GM12878 (cell line): ENCODE results near the gene BBS9. TPM values are rescaled to one million over a fixed set of nuclear protein-coding genes. Genes with fewer than 3 reads are reported as not detected.

Experiments used
- ATAC-seq: fragments of 200-7000 bp; cut with Tn5 transposase; 3 replicates; pipeline ENCODE4 v1.9.1; 2020; ENCODE audit warnings: mild to moderate bottlenecking, moderate library complexity
- BruUV-seq: library from RNA; stranded (reverse); fragments of 400-500 nt; replicated peaks from 2 replicates; lab custom pipeline; 2021; lab: Mats Ljungman, UMichigan
- CTCF ChIA-PET: fragments of 300-600 bp; sonication (Branson Sonifier 250); formaldehyde crosslinking; extraction: SDS; loops from one replicate; lab custom pipeline; 2021; ENCODE audit warnings: inconsistent platforms; lab: Yijun Ruan, JAX
- POLR2A ChIA-PET: fragments of 350-600 bp; formaldehyde crosslinking; extraction: SDS; loops from one replicate; lab custom pipeline; 2021; ENCODE audit warnings: inconsistent platforms; lab: Charles Lee
- RAD21 ChIA-PET: fragments of 300-600 bp; sonication (Branson Sonifier 250); formaldehyde crosslinking; loops from one replicate; lab custom pipeline; 2023; ENCODE audit warnings: antibody characterized with exemption; ENCODE audit not compliant: unreplicated experiment; lab: Charles Lee
- SMC1A ChIA-PET: fragments of 300-600 bp; sonication (Branson Sonifier 250); formaldehyde crosslinking; loops from one replicate; lab custom pipeline; 2023; ENCODE audit not compliant: unreplicated experiment, uncharacterized antibody; lab: Charles Lee
- DNase-seq: peaks from one replicate; pipeline ENCODE4 v3.0.0-alpha.2; 2011; ENCODE audit warnings: low read depth, low spot score
- FAIRE-seq: peaks from 3 replicates; lab custom pipeline; 2011; peaks lifted over from hg19 to GRCh38; lab: Jason Lieb, UNC
- H2AFZ ChIP-seq: 2 replicates; pipeline ENCODE4 v1.6.0; 2011; ENCODE audit warnings: low read depth, low read length, control low read depth; ENCODE audit not compliant: control insufficient read depth
- H3K27ac ChIP-seq: 2 replicates; pipeline ENCODE4 v1.5.1; 2011; ENCODE audit warnings: control low read depth; ENCODE audit not compliant: control insufficient read depth, insufficient read depth
- H3K27me3 ChIP-seq, 2 experiments: replicated peaks in 1 of 2; 2 replicates each; pipeline versions ENCODE4 v1.6.0 to v1.6.1; 2011; ENCODE audit warnings: low read length in 1 of 2; ENCODE audit not compliant: control insufficient read depth in 2 of 2, insufficient read depth in 2 of 2
- H3K36me3 ChIP-seq, 2 experiments: 2 replicates each; pipeline ENCODE4 v1.5.1; 2011; ENCODE audit warnings: low read length in 1 of 2; ENCODE audit not compliant: control insufficient read depth in 2 of 2, insufficient read depth in 2 of 2
- H3K4me1 ChIP-seq: 2 replicates; pipeline ENCODE4 v1.6.1; 2011; ENCODE audit warnings: mild to moderate bottlenecking, low read length, moderate library complexity, mixed read lengths; ENCODE audit not compliant: control insufficient read depth, insufficient read depth
- H3K4me2 ChIP-seq: 2 replicates; pipeline ENCODE4 v1.6.0; 2011; ENCODE audit warnings: control low read depth; ENCODE audit not compliant: control insufficient read depth, insufficient read depth
- H3K4me3 ChIP-seq: fragments of 200-600 bp; sonication (generic); 2 replicates; pipeline ENCODE4 v1.5.1; 2016
- H3K79me2 ChIP-seq: 2 replicates; pipeline ENCODE4 v1.6.0; 2011; ENCODE audit warnings: low read length; ENCODE audit not compliant: control insufficient read depth, insufficient read depth
- H3K9ac ChIP-seq: 2 replicates; pipeline ENCODE4 v1.8.0; 2011; ENCODE audit warnings: low read length, control low read depth, mixed read lengths; ENCODE audit not compliant: control insufficient read depth, insufficient read depth
- H3K9me3 ChIP-seq: replicated peaks from 3 replicates; pipeline ENCODE4 v1.5.1; 2011; ENCODE audit warnings: mild to moderate bottlenecking, low read length; ENCODE audit not compliant: control insufficient read depth, insufficient read depth
- H4K20me1 ChIP-seq: 2 replicates; pipeline ENCODE4 v1.6.0; 2011; ENCODE audit not compliant: control insufficient read depth, insufficient read depth
- ATF2 ChIP-seq: IDR thresholded peaks from 2 replicates; pipeline ENCODE4 v1.6.1; 2012; ENCODE audit warnings: low read length, inconsistent platforms
- ATF3 ChIP-seq: IDR thresholded peaks from 2 replicates; pipeline ENCODE4 v1.6.1; 2011; ENCODE audit warnings: low read depth, mild to moderate bottlenecking, low read length, moderate library complexity, borderline replicate concordance; ENCODE audit errors: extremely low read depth
- BRCA1 ChIP-seq: IDR thresholded peaks from 2 replicates; pipeline ENCODE4 v1.6.1; 2011; ENCODE audit warnings: low read depth, low read length, improper control_type of control experiment
- HCFC1 ChIP-seq: fragments of 150-350 bp; IDR thresholded peaks from 2 replicates; pipeline ENCODE4 v1.6.1; 2014; ENCODE audit warnings: low read length
- JUND ChIP-seq: IDR thresholded peaks from 2 replicates; pipeline ENCODE4 v1.6.1; 2012; ENCODE audit warnings: low read depth, mild to moderate bottlenecking, low read length, improper control_type of control experiment, moderate library complexity
- NR2C2 ChIP-seq: IDR thresholded peaks from 2 replicates; pipeline ENCODE4 v1.6.1; 2011; ENCODE audit warnings: borderline replicate concordance, low read depth; ENCODE audit not compliant: control insufficient read depth, insufficient read length
- PAX5 ChIP-seq: IDR thresholded peaks from 2 replicates; pipeline ENCODE4 v1.6.1; 2011; ENCODE audit warnings: low read depth, low read length, borderline replicate concordance
- POLR2AphosphoS5 ChIP-seq: IDR thresholded peaks from 2 replicates; pipeline ENCODE4 v1.6.1; 2011; ENCODE audit warnings: mild to moderate bottlenecking, low read length, inconsistent platforms
- RELB ChIP-seq: fragments of 450-650 bp; IDR thresholded peaks from 2 replicates; pipeline ENCODE4 v1.6.1; 2017; ENCODE audit warnings: low read depth, mild to moderate bottlenecking, moderate library complexity
- SIX5 ChIP-seq: IDR thresholded peaks from 2 replicates; pipeline ENCODE4 v1.6.1; 2011; ENCODE audit warnings: mild to moderate bottlenecking, low read depth, low read length, moderate library complexity; ENCODE audit not compliant: severe bottlenecking
- SMARCA5 ChIP-seq: fragments of 450-650 bp; IDR thresholded peaks from 2 replicates; pipeline ENCODE4 v1.6.1; 2017; ENCODE audit warnings: mild to moderate bottlenecking
- SREBF1 ChIP-seq: IDR thresholded peaks from 2 replicates; pipeline ENCODE4 v1.6.1; 2012; ENCODE audit warnings: mild to moderate bottlenecking, low read length
- TBL1XR1 ChIP-seq: IDR thresholded peaks from 2 replicates; pipeline ENCODE4 v1.6.1; 2012; ENCODE audit warnings: low read depth, low read length, improper control_type of control experiment
- WGBS: methylation state at CpG from one replicate; pipeline ENCODE4 v1.1.6; 2016; ENCODE audit warnings: low lambda C conversion rate; ENCODE audit not compliant: insufficient replicate concordance, insufficient coverage; ENCODE audit errors: missing lambda C conversion rate; 5-methylcytosine and 5-hydroxymethylcytosine counted together
- in situ Hi-C: fragments of 300-500 bp; cut with MboI; formaldehyde crosslinking; loops from 9 replicates; pipeline ENCODE4 v1.14.3; 2018; ENCODE audit warnings: mixed read lengths
- intact Hi-C: fragments of 100-400 bp; cut with micrococcal nuclease; formaldehyde crosslinking; loops from one replicate; pipeline ENCODE4 v1.14.2; 2022; ENCODE audit not compliant: unreplicated experiment
- polyA plus RNA-seq, 11 experiments: library from polyadenylated mRNA; depleted of rRNA in 4 of 11; unstranded in 6 of 11; stranded (reverse) in 5 of 11; fragments of >200 nt; fragmentation: Nextera tagmentation in 4 of 11; fragmentation: Illumina TruSeq in 1 of 11; extraction: Ambion mirVana in 4 of 11; extraction: Trizol in 1 of 11; gene quantifications; 1 replicate in 1 of 11; 2 replicates in 10 of 11; pipeline versions ENCODE4 v1.2.1 to v1.2.3, GENCODE V29; 2011 to 2016; ENCODE audit warnings: inconsistent platforms in 2 of 11, missing spikeins in 2 of 11, low read depth in 1 of 11
- total RNA-seq, 4 experiments: library from RNA; depleted of rRNA in 3 of 4; stranded (reverse); fragments of >200 nt in 3 of 4; fragmentation: Illumina TruSeq in 1 of 4; extraction: Trizol in 1 of 4; gene quantifications; 2 replicates each; pipeline versions ENCODE4 v1.2.1 to v1.2.3, GENCODE V29; 2013 to 2021

BBS9 gene
- total and polyA plus RNA-seq, 10 of the 15 experiments (the other 5 are each of a cell fraction or from before 2014, with no cell fraction given): 1.2 to 5.6 (median 2.3) TPM

- TF ChIP-seq JUND (no peak), NR2C2 (no peak), ATF3 (no peak)
Measured at GRCh38 chr7:33582533-33582932, 453.2 kb downstream of the BBS9 start (continued).

- ChIA-PET POLR2A (no interaction called here), SMC1A (no interaction called here), RAD21 (interaction anchor here (0.6 kb wide), 1 partner anchor 314 kb away, joined by 4 read pairs; no protein-coding TSS in a partner anchor), CTCF (no interaction called here)
- no peaks in the 10 kb centered on the region for H3K4me1 ChIP-seq
- no peak for TF ChIP-seq SMARCA5
- TF ChIP-seq TBL1XR1: no peak
- TF ChIP-seq SREBF1: no peak
- BruUV-seq: no TSS peak
- H3K79me2 ChIP-seq: no peaks in the 10 kb centered on the region
- no peaks in the 10 kb centered on the region for H3K36me3 ChIP-seq
- DNase-seq (no peak), ATAC-seq (no peak), FAIRE-seq (no peak)
- no peak overlapping the region for H3K9ac ChIP-seq
- no peak overlapping the region for H3K4me2 ChIP-seq
- no peak overlapping the region for H3K4me3 ChIP-seq
- no peaks in the 10 kb centered on the region for H3K9me3 ChIP-seq
- no peak overlapping the region for H3K27ac ChIP-seq
- H3K27me3 ChIP-seq: no peaks in the 10 kb centered on the region
- 42% methylated on average over 2 of the region's 2 CpGs for WGBS
- H4K20me1 ChIP-seq: no peaks in the 10 kb centered on the region
- no peak overlapping the region for H2AFZ ChIP-seq
- intact Hi-C loops (no loop called here), in situ Hi-C loops (no loop called here)
Measured at GRCh38 chr7:33589911-33590310, 460.5 kb downstream of the BBS9 start.

- ChIA-PET RAD21 (no interaction called here), POLR2A (interaction anchor here (0.6 kb wide), 1 partner anchor 240 kb away, joined by 3 read pairs; no protein-coding TSS in a partner anchor), SMC1A (interaction anchor here (1.4 kb wide), 1 partner anchor 131 kb away, joined by 4 read pairs; no protein-coding TSS in a partner anchor), CTCF (no interaction called here)
- no peak for TF ChIP-seq RELB
- no peak for TF ChIP-seq POLR2AphosphoS5
- no peak for TF ChIP-seq HCFC1
- no peak for TF ChIP-seq PAX5
- no peak for TF ChIP-seq BRCA1
- no peak for TF ChIP-seq ATF2
- TF ChIP-seq SIX5: no peak
- Histone ChIP-seq H3K27me3 (no peaks in the 10 kb centered on the region), H3K9ac (no peak overlapping the region), H3K9me3 (no peaks in the 10 kb centered on the region), H2AFZ (no peak overlapping the region), H4K20me1 (no peaks in the 10 kb centered on the region), H3K4me2 (no peak overlapping the region), H3K4me1 (no peaks in the 10 kb centered on the region), H3K36me3 (no peaks in the 10 kb centered on the region), H3K4me3 (no peak overlapping the region), H3K79me2 (no peaks in the 10 kb centered on the region), H3K27ac (no peak overlapping the region)
- no TSS peak for BruUV-seq
- no peak for FAIRE-seq
- intact Hi-C loops: no loop called here
- no peak for DNase-seq
- no peak for ATAC-seq
- in situ Hi-C loops: no loop called here
Measured at GRCh38 chr7:33590916-33591315, 461.6 kb downstream of the BBS9 start.
